Measurements from ENCODE around the gene RTP5.

GRCh38 chr2:241898463-241899270 lies 29.1 kb downstream of the RTP5 start:
- no peak for TF ChIP-seq CTCF (IDR thresholded peaks at IDR 0.05)
- no peak for TF ChIP-seq POLR2A (IDR thresholded peaks at IDR 0.05)

Data from breast epithelium (tissue), 3 donors.